ENCODE results near the gene PRR36.

DNA sequence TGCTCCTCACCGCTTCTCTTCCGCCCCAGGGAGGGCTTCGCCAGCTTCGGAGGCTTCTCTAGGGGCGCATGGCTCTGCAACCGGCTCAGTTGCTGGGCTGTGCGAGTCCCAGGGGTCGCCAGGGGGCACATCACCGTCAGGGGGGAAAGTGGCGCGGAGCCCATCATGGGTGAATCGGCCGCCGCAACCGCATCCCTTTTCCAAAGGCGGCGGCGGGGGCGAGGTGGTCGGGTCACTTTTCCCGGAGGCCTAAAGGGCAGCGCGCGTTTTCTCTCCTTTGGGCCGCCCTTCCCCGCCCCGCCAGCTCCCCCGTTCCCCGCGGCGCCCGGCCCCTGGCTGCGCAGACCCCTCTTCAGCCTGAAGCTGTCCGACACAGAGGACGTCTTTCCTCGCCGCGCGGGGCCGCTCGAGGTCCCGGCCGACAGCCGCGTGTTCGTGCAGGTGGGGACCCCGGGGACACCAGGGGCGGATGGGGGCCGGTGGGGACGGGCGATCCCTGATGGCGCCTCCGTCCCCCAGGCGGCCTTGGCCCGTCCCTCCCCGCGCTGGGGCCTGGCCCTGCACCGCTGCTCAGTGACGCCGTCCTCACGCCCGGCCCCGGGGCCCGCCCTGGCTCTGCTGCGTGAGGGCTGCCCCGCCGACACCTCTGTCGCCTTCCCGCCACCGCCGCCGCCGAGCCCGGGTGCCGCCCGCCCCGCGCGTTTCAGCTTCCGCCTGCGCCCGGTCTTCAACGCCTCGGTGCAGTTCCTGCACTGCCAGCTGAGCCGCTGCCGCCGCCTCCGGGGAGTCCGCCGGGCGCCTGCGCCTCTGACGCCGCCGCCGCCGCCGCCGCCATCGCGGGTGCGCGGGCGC is 42.1 kb upstream of the PRR36 start:
- no peak for TF ChIP-seq POLR2A (IDR thresholded peaks at IDR 0.05)
- TF ChIP-seq, protein P1, sequence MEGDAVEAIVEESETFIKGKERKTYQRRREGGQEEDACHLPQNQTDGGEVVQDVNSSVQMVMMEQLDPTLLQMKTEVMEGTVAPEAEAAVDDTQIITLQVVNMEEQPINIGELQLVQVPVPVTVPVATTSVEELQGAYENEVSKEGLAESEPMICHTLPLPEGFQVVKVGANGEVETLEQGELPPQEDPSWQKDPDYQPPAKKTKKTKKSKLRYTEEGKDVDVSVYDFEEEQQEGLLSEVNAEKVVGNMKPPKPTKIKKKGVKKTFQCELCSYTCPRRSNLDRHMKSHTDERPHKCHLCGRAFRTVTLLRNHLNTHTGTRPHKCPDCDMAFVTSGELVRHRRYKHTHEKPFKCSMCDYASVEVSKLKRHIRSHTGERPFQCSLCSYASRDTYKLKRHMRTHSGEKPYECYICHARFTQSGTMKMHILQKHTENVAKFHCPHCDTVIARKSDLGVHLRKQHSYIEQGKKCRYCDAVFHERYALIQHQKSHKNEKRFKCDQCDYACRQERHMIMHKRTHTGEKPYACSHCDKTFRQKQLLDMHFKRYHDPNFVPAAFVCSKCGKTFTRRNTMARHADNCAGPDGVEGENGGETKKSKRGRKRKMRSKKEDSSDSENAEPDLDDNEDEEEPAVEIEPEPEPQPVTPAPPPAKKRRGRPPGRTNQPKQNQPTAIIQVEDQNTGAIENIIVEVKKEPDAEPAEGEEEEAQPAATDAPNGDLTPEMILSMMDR (IDR thresholded peaks at IDR 0.05), result peak in 1 of 4 experiments; percentile 2

Data from uterus (tissue), 2 donors.